Left ventricle myocardium inferior (tissue), 1 donor: ENCODE data around the gene CNTNAP2. TPM values are rescaled to one million over a fixed set of nuclear protein-coding genes. Genes with fewer than 3 reads are reported as not detected.

ENCODE experiments used
- DNase-seq: peaks from one replicate; pipeline ENCODE4 v3.0.0-alpha.2; 2020
- H3K27ac ChIP-seq: fragments of 200-600 bp; replicated peaks from 2 replicates; pipeline ENCODE4 v1.8.0; 2021
- H3K27me3 ChIP-seq: fragments of 200-600 bp; 2 replicates; pipeline ENCODE4 v1.8.0; 2021; ENCODE audit warnings: low read depth
- H3K36me3 ChIP-seq: fragments of 200-600 bp; 2 replicates; pipeline ENCODE4 v1.8.0; 2021
- H3K4me1 ChIP-seq: fragments of 200-600 bp; 2 replicates; pipeline ENCODE4 v1.8.0; 2021
- H3K4me3 ChIP-seq: fragments of 200-600 bp; 2 replicates; pipeline ENCODE4 v1.8.0; 2021; ENCODE audit warnings: mild to moderate bottlenecking, moderate library complexity
- H3K9me3 ChIP-seq: fragments of 200-600 bp; replicated peaks from 2 replicates; pipeline ENCODE4 v1.8.0; 2021
- intact Hi-C: fragments of 100-400 bp; cut with micrococcal nuclease; formaldehyde crosslinking; loops from one replicate; pipeline ENCODE4 v1.11.0; 2022
- total RNA-seq: library from RNA; stranded (reverse); fragmentation: NEBNext Ultra II Directional; extraction: Animal tissue kit (Norgen Biotek cat#: 25700); gene quantifications from one replicate; pipeline ENCODE4 v1.2.1, GENCODE V29; 2021
- TF ChIP-seq, protein P1 (sequence below): fragments of 200-600 bp; IDR thresholded peaks from 2 replicates; pipeline ENCODE4 v1.8.0; 2021; ENCODE audit warnings: antibody characterized with exemption, mild to moderate bottlenecking, borderline replicate concordance
- donor health status: DM: no; HTN: yes; CAD: no; lungs with severe emphysema.

The CNTNAP2 gene
- total RNA-seq, 1 donor from 2014 or later: 0.99 TPM

DNA sequence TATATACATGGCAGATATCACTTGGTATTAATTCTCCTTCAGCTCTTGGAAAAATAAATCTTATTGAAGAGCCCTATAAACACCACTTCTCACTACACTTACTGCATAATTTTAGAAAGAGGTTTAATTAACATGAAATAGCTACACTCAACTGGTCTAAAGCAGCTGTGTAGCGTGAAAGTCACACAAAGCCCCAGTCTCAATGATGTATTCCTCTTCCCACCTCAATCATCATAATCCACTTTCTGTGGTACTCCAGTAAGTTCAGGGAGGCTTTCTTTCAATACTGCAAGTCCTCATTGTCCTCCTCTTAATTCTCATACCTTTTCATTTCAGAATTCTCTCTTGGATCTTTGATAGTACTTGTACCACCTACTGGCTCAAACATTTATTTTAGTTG, 688.0 kb downstream of the CNTNAP2 start:
- intact Hi-C loops: no loop called here
- DNase-seq: no peak
- peaks cover 31% of the 10 kb centered on the region for H3K9me3 ChIP-seq
- no peaks in the 10 kb centered on the region for H3K36me3 ChIP-seq
- no peak overlapping the region for H3K27ac ChIP-seq
- no peaks in the 10 kb centered on the region for H3K4me1 ChIP-seq
- H3K4me3 ChIP-seq: no peak overlapping the region
- TF ChIP-seq, protein P1, sequence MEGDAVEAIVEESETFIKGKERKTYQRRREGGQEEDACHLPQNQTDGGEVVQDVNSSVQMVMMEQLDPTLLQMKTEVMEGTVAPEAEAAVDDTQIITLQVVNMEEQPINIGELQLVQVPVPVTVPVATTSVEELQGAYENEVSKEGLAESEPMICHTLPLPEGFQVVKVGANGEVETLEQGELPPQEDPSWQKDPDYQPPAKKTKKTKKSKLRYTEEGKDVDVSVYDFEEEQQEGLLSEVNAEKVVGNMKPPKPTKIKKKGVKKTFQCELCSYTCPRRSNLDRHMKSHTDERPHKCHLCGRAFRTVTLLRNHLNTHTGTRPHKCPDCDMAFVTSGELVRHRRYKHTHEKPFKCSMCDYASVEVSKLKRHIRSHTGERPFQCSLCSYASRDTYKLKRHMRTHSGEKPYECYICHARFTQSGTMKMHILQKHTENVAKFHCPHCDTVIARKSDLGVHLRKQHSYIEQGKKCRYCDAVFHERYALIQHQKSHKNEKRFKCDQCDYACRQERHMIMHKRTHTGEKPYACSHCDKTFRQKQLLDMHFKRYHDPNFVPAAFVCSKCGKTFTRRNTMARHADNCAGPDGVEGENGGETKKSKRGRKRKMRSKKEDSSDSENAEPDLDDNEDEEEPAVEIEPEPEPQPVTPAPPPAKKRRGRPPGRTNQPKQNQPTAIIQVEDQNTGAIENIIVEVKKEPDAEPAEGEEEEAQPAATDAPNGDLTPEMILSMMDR: no peak
- H3K27me3 ChIP-seq: no peaks in the 10 kb centered on the region

DNA sequence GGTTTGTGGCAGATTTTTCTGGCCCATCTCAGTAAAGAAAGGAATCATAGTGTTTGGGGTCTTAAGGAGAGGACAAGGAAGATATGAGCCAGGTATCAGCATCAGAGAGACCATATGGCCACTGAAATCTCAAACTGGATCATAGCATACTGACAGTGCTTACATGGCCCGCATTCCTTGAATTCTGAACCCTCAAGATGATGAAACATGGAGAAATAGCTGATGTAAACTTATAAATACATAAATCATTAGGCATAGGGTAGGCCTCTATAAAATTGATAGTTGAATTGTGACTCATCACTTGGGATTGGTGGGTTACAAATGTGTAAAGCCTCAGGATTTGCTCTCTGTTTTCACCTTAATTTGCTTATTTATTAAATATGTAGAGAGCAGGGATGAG, 688.5 kb downstream of the CNTNAP2 start:
- Histone ChIP-seq H3K4me3 (no peak overlapping the region), H3K27ac (no peak overlapping the region), H3K9me3 (peaks cover 33% of the 10 kb centered on the region), H3K27me3 (no peaks in the 10 kb centered on the region), H3K36me3 (no peaks in the 10 kb centered on the region), H3K4me1 (no peaks in the 10 kb centered on the region)
- DNase-seq: no peak
- TF ChIP-seq, protein P1: no peak
- intact Hi-C loops: no loop called here

GRCh38 chr7:146826329-146826728, 709.7 kb downstream of the CNTNAP2 start:
- peaks cover 16% of the 10 kb centered on the region for H3K9me3 ChIP-seq
- no peaks in the 10 kb centered on the region for H3K27me3 ChIP-seq
- H3K4me3 ChIP-seq: no peak overlapping the region
- no peaks in the 10 kb centered on the region for H3K4me1 ChIP-seq
- TF ChIP-seq, protein P1: no peak
- DNase-seq: no peak
- intact Hi-C loops: no loop called here
- H3K36me3 ChIP-seq: no peaks in the 10 kb centered on the region
- no peak overlapping the region for H3K27ac ChIP-seq

GRCh38 chr7:146830686-146831085, 714.1 kb downstream of the CNTNAP2 start:
- Histone ChIP-seq H3K4me1 (no peaks in the 10 kb centered on the region), H3K36me3 (no peaks in the 10 kb centered on the region), H3K9me3 (peaks cover 18% of the 10 kb centered on the region), H3K4me3 (no peak overlapping the region), H3K27ac (no peak overlapping the region), H3K27me3 (no peaks in the 10 kb centered on the region)
- TF ChIP-seq, protein P1: no peak
- intact Hi-C loops: no loop called here
- DNase-seq: no peak

DNA sequence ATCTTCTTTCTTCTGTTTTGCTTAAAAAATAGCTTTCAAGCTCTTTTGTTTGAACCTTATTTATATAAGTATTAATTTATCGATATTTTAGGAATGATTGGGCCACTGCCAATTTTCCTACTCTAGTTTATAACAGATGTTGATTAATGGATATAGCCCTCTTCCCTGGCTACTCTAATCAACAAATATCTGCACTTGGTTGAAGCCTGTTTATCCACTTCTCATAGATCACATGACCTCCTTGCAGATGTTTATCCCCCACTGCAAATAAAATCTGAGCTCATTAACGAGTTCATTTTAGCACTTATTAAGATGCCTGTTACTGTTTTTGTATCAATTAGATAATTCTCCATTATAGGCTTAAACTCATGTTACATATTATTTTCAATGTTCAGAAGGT, 715.3 kb downstream of the CNTNAP2 start:
- no peak overlapping the region for H3K4me3 ChIP-seq
- H3K27me3 ChIP-seq: no peaks in the 10 kb centered on the region
- DNase-seq: no peak
- H3K36me3 ChIP-seq: no peaks in the 10 kb centered on the region
- TF ChIP-seq, protein P1: no peak
- intact Hi-C loops: no loop called here
- H3K4me1 ChIP-seq: no peaks in the 10 kb centered on the region
- peaks cover 30% of the 10 kb centered on the region for H3K9me3 ChIP-seq
- no peak overlapping the region for H3K27ac ChIP-seq

DNA sequence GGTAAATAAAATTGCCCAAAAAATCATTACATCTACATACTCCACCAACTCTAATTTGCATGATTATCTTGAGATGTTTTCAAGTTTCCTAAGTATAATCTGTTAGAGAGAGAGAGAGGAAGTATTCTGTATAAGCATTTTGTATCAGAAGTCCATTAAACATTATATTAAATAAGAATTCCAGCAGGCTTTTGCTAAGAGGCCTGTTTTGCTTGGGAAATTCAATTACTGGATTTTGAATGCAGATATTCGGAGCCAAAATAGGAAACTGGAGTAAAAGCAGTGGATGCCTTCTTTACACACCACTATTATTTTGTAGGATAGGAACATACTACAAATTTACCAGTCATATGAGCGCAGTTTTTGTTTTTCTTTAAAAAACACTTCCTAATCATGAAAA, 727.8 kb downstream of the CNTNAP2 start:
- TF ChIP-seq, protein P1: no peak
- intact Hi-C loops: no loop called here
- no peaks in the 10 kb centered on the region for H3K36me3 ChIP-seq

More for the DNA sequence above, 727.8 kb downstream of the CNTNAP2 start:
- Histone ChIP-seq H3K4me1 (no peaks in the 10 kb centered on the region), H3K27me3 (no peaks in the 10 kb centered on the region), H3K4me3 (no peak overlapping the region), H3K27ac (no peak overlapping the region), H3K9me3 (peaks cover 3% of the 10 kb centered on the region)
- DNase-seq: no peak
